HepG2 (cell line): Measurements from ENCODE around the gene GMNN. TPM values are rescaled to one million over a fixed set of nuclear protein-coding genes. Genes with fewer than 3 reads are reported as not detected.
A peak's percentile ranks its signal among the peaks of the same experiment; 100 is the strongest.

ENCODE experiments used
- ATAC-seq: fragments of 200-7000 bp; cut with Tn5 transposase; 3 replicates; pipeline ENCODE4 v1.9.1; 2020; ENCODE audit warnings: mild to moderate bottlenecking, moderate library complexity
- BruUV-seq: library from RNA; stranded (reverse); fragments of 400-500 nt; replicated peaks from 2 replicates; lab custom pipeline; 2021; lab: Mats Ljungman, UMichigan
- CTCF ChIA-PET: fragments of 300-600 bp; formaldehyde crosslinking; extraction: SDS; loops from one replicate; lab custom pipeline; 2021; ENCODE audit warnings: low total read pairs, inconsistent platforms, low intra/inter-chr PET ratio; lab: Yijun Ruan, JAX
- POLR2A ChIA-PET: fragments of 350-600 bp; sonication (Branson Sonifier 250); formaldehyde crosslinking; loops from one replicate; lab custom pipeline; 2020; ENCODE audit warnings: antibody characterized with exemption, inconsistent platforms; lab: Yijun Ruan, JAX
- DNase-seq: peaks from one replicate; pipeline ENCODE4 v3.0.0-alpha.2; 2015; ENCODE audit warnings: low spot score
- FAIRE-seq: peaks from 3 replicates; lab custom pipeline; 2011; peaks lifted over from hg19 to GRCh38; lab: Jason Lieb, UNC
- H2AFZ ChIP-seq: one replicate; pipeline ENCODE4 v1.6.1; 2011; ENCODE audit warnings: low read length, inconsistent platforms
- H3K27ac ChIP-seq: fragments of 300-600 bp; 3 replicates; pipeline ENCODE4 v1.8.0; 2011; ENCODE audit warnings: mixed run types, mild to moderate bottlenecking, mixed read lengths, low read length, inconsistent platforms; ENCODE audit not compliant: insufficient read depth; ENCODE audit errors: extremely low read length
- H3K27me3 ChIP-seq, 2 experiments: fragments of 200-600 bp in 1 of 2; 2 replicates in 1 of 2; 3 replicates in 1 of 2; pipeline versions ENCODE4 v1.6.0 to v1.8.0; 2011; ENCODE audit warnings: low read length in 2 of 2, mild to moderate bottlenecking in 2 of 2, moderate library complexity in 2 of 2, inconsistent platforms in 1 of 2; ENCODE audit not compliant: insufficient read depth in 2 of 2, control insufficient read depth in 1 of 2
- H3K36me3 ChIP-seq, 2 experiments: fragments of 200-600 bp in 1 of 2; replicated peaks in 1 of 2; 2 replicates in 1 of 2; 3 replicates in 1 of 2; pipeline versions ENCODE4 v1.5.1 to v1.8.0; 2011; ENCODE audit warnings: low read length in 2 of 2, inconsistent platforms in 1 of 2; ENCODE audit not compliant: insufficient read depth in 2 of 2, control insufficient read depth in 1 of 2
- H3K4me1 ChIP-seq: 2 replicates; pipeline ENCODE4 v1.5.1; 2012; ENCODE audit warnings: low read length, inconsistent platforms; ENCODE audit not compliant: insufficient read depth
- H3K4me2 ChIP-seq: 2 replicates; pipeline ENCODE4 v1.6.0; 2011; ENCODE audit warnings: low read depth, low read length, inconsistent platforms
- H3K4me3 ChIP-seq, 3 experiments: fragments of 200-600 bp in 1 of 3; sonication (generic), shearing (Covaris generic) in 1 of 3; replicated peaks in 1 of 3; 2 replicates each; pipeline ENCODE4 v1.5.1; 2011 to 2016; ENCODE audit warnings: low read length in 3 of 3, inconsistent platforms in 2 of 3, low read depth in 2 of 3, mild to moderate bottlenecking in 2 of 3, control low read depth in 1 of 3, mixed read lengths in 1 of 3; ENCODE audit not compliant: insufficient read depth in 1 of 3
- H3K79me2 ChIP-seq: one replicate; pipeline ENCODE4 v1.6.1; 2011; ENCODE audit warnings: low read length, inconsistent platforms; ENCODE audit not compliant: insufficient read depth
- H3K9ac ChIP-seq: 2 replicates; pipeline ENCODE4 v1.6.0; 2011; ENCODE audit warnings: mild to moderate bottlenecking, low read depth, low read length, inconsistent platforms; ENCODE audit not compliant: insufficient read depth
- H3K9me3 ChIP-seq: 2 replicates; pipeline ENCODE4 v1.5.1; 2012; ENCODE audit warnings: mild to moderate bottlenecking, low read length
- H4K20me1 ChIP-seq: 2 replicates; pipeline ENCODE4 v1.6.0; 2011; ENCODE audit warnings: inconsistent platforms, mild to moderate bottlenecking, low read length, moderate library complexity; ENCODE audit not compliant: insufficient read depth
- ATF1 ChIP-seq: IDR thresholded peaks from 2 replicates; pipeline ENCODE4 v1.6.1; 2016; ENCODE audit warnings: mild to moderate bottlenecking, control low read depth
- CEBPB ChIP-seq: IDR thresholded peaks from 2 replicates; pipeline ENCODE4 v1.6.1; 2011; ENCODE audit warnings: low read depth, low read length, improper control_type of control experiment, borderline replicate concordance
- CREB1 ChIP-seq, 2 experiments: fragments of 450-650 bp in 1 of 2; IDR thresholded peaks; 2 replicates each; pipeline ENCODE4 v1.6.1; 2016 to 2017; ENCODE audit warnings: control low read depth in 1 of 2, mild to moderate bottlenecking in 1 of 2, missing compliant biosample characterization in 1 of 2, missing genetic modification characterization in 1 of 2
- FOXK2 ChIP-seq: fragments of 450-650 bp; IDR thresholded peaks from 2 replicates; pipeline ENCODE4 v1.6.1; 2016
- HMGA1 ChIP-seq: sonication (generic); formaldehyde crosslinking; conservative IDR thresholded peaks from 2 replicates; pipeline ENCODE4 v1.4.0; 2020; ENCODE audit warnings: missing genetic modification reagents
- PCBP1 ChIP-seq: fragments of 200-400 bp; formaldehyde crosslinking; IDR thresholded peaks from 2 replicates; pipeline ENCODE4 v1.6.1; 2017; ENCODE audit warnings: mild to moderate bottlenecking, low read depth, low read length, borderline replicate concordance
- SP5 ChIP-seq: IDR thresholded peaks from 2 replicates; pipeline ENCODE4 v1.6.1; 2016; ENCODE audit warnings: low read depth, borderline replicate concordance
- U2AF2 ChIP-seq: fragments of 200-400 bp; formaldehyde crosslinking; IDR thresholded peaks from 2 replicates; pipeline ENCODE4 v1.6.1; 2017; ENCODE audit warnings: low read depth, mild to moderate bottlenecking, low read length
- ZNF556 ChIP-seq: sonication (generic); formaldehyde crosslinking; IDR thresholded peaks from 2 replicates; pipeline ENCODE4 v1.4.0; 2020; ENCODE audit warnings: mild to moderate bottlenecking, missing genetic modification reagents, borderline replicate concordance
- ZNF629 ChIP-seq: sonication (generic); formaldehyde crosslinking; conservative IDR thresholded peaks from 2 replicates; pipeline ENCODE4 v1.5.0; 2020; ENCODE audit warnings: missing genetic modification reagents
- WGBS: methylation state at CpG from one replicate; pipeline ENCODE4 v1.1.6; 2017; ENCODE audit warnings: low lambda C conversion rate; 5-methylcytosine and 5-hydroxymethylcytosine counted together
- in situ Hi-C: cut with HindIII; loops from 2 replicates; pipeline ENCODE4 v1.10.0; 2017; ENCODE audit warnings: low pct_unique_long_range_greater_than_20kb; ENCODE audit not compliant: extremely low pct_ligation_motif_present
- intact Hi-C: fragments of 100-400 bp; cut with micrococcal nuclease; formaldehyde crosslinking; loops from one replicate; pipeline ENCODE4 v1.10.0; 2022; ENCODE audit not compliant: unreplicated experiment
- polyA plus RNA-seq, 8 experiments: library from polyadenylated mRNA; depleted of rRNA in 3 of 8; stranded (reverse) in 7 of 8; unstranded in 1 of 8; fragments of >200 nt; fragmentation: Illumina TruSeq in 4 of 8; extraction: Trizol in 4 of 8; gene quantifications; 2 replicates each; pipeline versions ENCODE4 v1.2.1 to v1.2.3, GENCODE V29; 2011 to 2016; ENCODE audit warnings: low read depth in 4 of 8, missing spikeins in 1 of 8, mixed read lengths in 1 of 8; ENCODE audit not compliant: insufficient read depth in 1 of 8
- total RNA-seq, 5 experiments: library from RNA; depleted of rRNA; stranded (reverse); fragments of >200 nt; fragmentation: Illumina TruSeq; extraction: Trizol; gene quantifications; 2 replicates each; pipeline ENCODE4 v1.2.3, GENCODE V29; 2016; ENCODE audit warnings: low read depth in 1 of 5
- TF ChIP-seq, protein P1 (sequence below): sonication (generic); formaldehyde crosslinking; IDR thresholded peaks from 2 replicates; pipeline ENCODE4 v1.4.0; 2020; ENCODE audit warnings: missing genetic modification reagents, borderline replicate concordance
- TF ChIP-seq, protein P2 (sequence below): sonication (generic); formaldehyde crosslinking; IDR thresholded peaks from 2 replicates; pipeline ENCODE4 v1.4.0; 2020; ENCODE audit warnings: missing genetic modification reagents, borderline replicate concordance

The GMNN gene
- total and polyA plus RNA-seq, 2 of the 13 experiments (the other 11 are each of a cell fraction or from before 2014, with no cell fraction given) = 61.8 to 154 TPM

DNA sequence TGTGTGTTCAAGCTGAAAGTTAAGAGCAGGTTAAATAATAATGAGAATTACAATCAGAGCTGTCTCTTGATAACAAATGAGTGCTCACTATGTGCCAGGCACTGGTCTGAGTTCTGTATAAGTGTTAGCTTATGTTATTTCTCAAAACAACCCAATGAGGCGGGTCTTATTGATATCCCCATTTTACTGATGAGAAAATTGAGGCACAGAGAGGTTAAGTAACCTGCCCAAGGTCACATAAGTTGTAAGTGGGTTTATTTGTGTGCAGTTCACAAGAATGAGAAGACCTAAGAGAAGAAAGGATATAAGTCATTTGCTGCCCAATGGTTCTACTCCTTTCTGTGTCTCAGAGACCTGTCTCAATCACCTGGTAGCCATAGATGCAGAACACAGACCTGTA is 58.1 kb downstream of the GMNN start:
- CTCF ChIA-PET = no interaction called here
- in situ Hi-C loops = no loop called here
- BruUV-seq = no TSS peak

DNA sequence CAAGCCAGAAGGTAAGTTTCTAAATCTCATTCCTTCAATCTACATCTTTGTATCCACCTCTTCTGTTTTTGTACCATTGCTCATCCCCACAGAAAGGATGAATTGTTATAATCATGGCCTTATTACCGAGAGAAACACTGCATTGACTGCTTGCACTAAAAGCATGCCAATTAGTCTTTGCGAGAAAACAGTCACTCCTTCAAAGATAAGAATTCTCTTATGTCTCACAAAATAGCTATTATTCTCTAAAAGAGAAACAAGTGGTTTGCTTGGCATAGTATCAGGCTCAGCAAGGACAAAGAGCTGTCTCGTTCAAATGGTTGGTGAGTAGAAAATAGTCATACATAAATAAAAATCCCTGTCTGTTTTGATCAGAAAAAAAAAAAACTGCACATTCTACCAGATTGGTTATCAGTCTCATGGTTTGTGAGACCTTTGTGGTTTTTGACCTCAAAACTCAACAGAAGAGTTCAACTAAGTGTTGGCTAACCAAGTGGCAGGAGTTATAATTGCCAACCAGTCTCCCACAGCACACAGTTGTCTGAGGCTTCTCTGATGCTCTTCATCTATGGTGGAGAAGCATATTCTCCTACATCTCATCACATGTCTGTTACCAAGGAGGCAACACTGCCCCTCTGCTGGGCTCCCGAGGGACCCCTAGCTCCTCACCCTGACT is 59.1 kb downstream of the GMNN start:
- no peaks in the 10 kb centered on the region for H3K9me3 ChIP-seq
- no TSS peak for BruUV-seq
- intact Hi-C loops = no loop called here
- WGBS = 36% methylated on average over 4 of the region's 4 CpGs
- no peak overlapping the region for H3K4me3 ChIP-seq
- ATAC-seq (no peak), DNase-seq (no peak), FAIRE-seq (no peak)
- in situ Hi-C loops = no loop called here
- H4K20me1 ChIP-seq = no peaks in the 10 kb centered on the region
- no peak overlapping the region for H3K27ac ChIP-seq
- H3K4me2 ChIP-seq = no peak overlapping the region
- H3K36me3 ChIP-seq = no peaks in the 10 kb centered on the region
- ChIA-PET POLR2A (no interaction called here), CTCF (no interaction called here)
- H3K27me3 ChIP-seq = peaks cover 0 to 5% of the 10 kb centered on the region in 2 experiments; a peak in 2 of 5 replicates
- no peak overlapping the region for H3K9ac ChIP-seq
- H3K4me1 ChIP-seq = peaks cover 7% of the 10 kb centered on the region; the same call in 1 of the 2 replicates
- H2AFZ ChIP-seq = no peak overlapping the region
- no peaks in the 10 kb centered on the region for H3K79me2 ChIP-seq
- TF ChIP-seq U2AF2 (no peak), CEBPB (no peak), SP5 (CRISPR knock-in tag) (no peak), FOXK2 (no peak), CREB1 (IDR thresholded peaks at IDR 0.05) (no peak), CREB1 (CRISPR knock-in tag; IDR thresholded peaks at IDR 0.05) (no peak), ATF1 (CRISPR knock-in tag) (no peak), ZNF556 (CRISPR knock-in tag) (no peak), PCBP1 (no peak)
- TF ChIP-seq, protein P1, sequence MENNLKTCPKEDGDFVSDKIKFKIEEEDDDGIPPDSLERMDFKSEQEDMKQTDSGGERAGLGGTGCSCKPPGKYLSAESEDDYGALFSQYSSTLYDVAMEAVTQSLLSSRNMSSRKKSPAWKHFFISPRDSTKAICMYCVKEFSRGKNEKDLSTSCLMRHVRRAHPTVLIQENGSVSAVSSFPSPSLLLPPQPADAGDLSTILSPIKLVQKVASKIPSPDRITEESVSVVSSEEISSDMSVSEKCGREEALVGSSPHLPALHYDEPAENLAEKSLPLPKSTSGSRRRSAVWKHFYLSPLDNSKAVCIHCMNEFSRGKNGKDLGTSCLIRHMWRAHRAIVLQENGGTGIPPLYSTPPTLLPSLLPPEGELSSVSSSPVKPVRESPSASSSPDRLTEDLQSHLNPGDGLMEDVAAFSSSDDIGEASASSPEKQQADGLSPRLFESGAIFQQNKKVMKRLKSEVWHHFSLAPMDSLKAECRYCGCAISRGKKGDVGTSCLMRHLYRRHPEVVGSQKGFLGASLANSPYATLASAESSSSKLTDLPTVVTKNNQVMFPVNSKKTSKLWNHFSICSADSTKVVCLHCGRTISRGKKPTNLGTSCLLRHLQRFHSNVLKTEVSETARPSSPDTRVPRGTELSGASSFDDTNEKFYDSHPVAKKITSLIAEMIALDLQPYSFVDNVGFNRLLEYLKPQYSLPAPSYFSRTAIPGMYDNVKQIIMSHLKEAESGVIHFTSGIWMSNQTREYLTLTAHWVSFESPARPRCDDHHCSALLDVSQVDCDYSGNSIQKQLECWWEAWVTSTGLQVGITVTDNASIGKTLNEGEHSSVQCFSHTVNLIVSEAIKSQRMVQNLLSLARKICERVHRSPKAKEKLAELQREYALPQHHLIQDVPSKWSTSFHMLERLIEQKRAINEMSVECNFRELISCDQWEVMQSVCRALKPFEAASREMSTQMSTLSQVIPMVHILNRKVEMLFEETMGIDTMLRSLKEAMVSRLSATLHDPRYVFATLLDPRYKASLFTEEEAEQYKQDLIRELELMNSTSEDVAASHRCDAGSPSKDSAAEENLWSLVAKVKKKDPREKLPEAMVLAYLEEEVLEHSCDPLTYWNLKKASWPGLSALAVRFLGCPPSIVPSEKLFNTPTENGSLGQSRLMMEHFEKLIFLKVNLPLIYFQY (CRISPR knock-in tag) = no peak
- TF ChIP-seq, protein P2, sequence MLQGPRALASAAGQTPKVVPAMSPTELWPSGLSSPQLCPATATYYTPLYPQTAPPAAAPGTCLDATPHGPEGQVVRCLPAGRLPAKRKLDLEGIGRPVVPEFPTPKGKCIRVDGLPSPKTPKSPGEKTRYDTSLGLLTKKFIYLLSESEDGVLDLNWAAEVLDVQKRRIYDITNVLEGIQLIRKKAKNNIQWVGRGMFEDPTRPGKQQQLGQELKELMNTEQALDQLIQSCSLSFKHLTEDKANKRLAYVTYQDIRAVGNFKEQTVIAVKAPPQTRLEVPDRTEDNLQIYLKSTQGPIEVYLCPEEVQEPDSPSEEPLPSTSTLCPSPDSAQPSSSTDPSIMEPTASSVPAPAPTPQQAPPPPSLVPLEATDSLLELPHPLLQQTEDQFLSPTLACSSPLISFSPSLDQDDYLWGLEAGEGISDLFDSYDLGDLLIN (CRISPR knock-in tag) = no peak

More for the DNA sequence above, 58.1 kb downstream of the GMNN start:
- DNase-seq (no peak), ATAC-seq (no peak), FAIRE-seq (no peak)
- peaks cover 0 to 5% of the 10 kb centered on the region in 2 experiments; a peak in 2 of 5 replicates for H3K27me3 ChIP-seq
- H2AFZ ChIP-seq = no peak overlapping the region
- WGBS = 9% methylated on average over 1 of the region's 1 CpG
- H3K4me1 ChIP-seq = peaks cover 10% of the 10 kb centered on the region
- H4K20me1 ChIP-seq = no peaks in the 10 kb centered on the region
- POLR2A ChIA-PET = no interaction called here
- no peaks in the 10 kb centered on the region for H3K79me2 ChIP-seq
- no peak overlapping the region for H3K4me3 ChIP-seq
- H3K4me2 ChIP-seq = no peak overlapping the region
- no peaks in the 10 kb centered on the region for H3K9me3 ChIP-seq
- no peaks in the 10 kb centered on the region for H3K36me3 ChIP-seq
- TF ChIP-seq HMGA1 (no peak), ZNF629 (peak; percentile 64)
- TF ChIP-seq, all 625 proteins: peak for 1
- H3K9ac ChIP-seq = no peak overlapping the region
- H3K27ac ChIP-seq = no peak overlapping the region
- intact Hi-C loops = no loop called here
